ENCODE data around the gene IER3.
A peak's percentile ranks its signal among the peaks of the same experiment; 100 is the strongest.
"Not testable (repeated sequence)": the region's sequence is repeated elsewhere in the genome, so short reads cannot be mapped to it uniquely, and the experiment has no call there.

IER3 gene

DNA sequence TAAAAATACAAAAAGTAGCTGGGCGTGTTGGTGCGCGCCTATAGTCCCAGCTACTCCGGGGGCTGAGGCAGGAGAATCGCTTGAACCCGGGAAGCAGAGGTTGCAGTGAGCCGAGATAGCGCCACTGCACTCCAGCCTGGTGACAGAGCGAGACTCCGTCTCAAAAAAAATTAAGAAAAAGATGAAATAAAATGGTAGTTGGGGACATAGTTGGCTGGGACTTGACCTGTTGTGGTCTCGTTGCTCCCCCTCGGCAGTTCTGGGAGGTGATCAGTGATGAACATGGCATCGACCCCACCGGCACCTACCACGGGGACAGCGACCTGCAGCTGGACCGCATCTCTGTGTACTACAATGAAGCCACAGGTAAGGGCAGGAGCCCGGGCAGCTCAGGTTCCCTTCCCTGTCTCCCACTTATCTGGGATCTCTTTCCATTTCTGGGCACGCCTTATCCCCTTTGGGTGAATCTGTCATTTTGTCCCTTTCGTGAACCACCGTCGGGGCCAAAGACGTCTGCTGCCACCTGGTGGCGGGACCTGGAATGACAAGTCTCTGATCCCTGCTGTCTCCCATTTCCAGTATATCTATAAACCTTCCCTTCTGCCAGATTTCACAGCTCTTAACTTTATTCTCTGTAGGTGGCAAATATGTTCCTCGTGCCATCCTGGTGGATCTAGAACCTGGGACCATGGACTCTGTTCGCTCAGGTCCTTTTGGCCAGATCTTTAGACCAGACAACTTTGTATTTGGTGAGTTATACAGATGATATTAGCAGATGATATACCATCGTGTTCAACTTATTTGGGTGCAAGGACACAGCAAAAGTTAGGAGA lies 21.9 kb downstream of the IER3 start:
- peak; percentile 68 for DNase-seq

DNA sequence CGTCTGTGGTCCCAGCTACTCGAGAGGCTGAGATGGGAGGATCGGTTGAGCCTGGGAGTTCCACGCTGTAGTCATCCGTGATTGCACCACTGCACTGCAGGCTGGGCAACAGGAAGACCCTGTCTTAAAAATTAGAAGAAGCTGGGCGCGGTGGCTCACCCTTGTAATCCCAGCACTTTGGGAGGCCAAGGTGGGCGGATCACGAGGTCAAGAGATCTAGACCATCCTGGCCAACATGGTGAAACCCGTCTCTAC lies 22.4 kb downstream of the IER3 start:
- not testable (repeated sequence) for DNase-seq

DNA sequence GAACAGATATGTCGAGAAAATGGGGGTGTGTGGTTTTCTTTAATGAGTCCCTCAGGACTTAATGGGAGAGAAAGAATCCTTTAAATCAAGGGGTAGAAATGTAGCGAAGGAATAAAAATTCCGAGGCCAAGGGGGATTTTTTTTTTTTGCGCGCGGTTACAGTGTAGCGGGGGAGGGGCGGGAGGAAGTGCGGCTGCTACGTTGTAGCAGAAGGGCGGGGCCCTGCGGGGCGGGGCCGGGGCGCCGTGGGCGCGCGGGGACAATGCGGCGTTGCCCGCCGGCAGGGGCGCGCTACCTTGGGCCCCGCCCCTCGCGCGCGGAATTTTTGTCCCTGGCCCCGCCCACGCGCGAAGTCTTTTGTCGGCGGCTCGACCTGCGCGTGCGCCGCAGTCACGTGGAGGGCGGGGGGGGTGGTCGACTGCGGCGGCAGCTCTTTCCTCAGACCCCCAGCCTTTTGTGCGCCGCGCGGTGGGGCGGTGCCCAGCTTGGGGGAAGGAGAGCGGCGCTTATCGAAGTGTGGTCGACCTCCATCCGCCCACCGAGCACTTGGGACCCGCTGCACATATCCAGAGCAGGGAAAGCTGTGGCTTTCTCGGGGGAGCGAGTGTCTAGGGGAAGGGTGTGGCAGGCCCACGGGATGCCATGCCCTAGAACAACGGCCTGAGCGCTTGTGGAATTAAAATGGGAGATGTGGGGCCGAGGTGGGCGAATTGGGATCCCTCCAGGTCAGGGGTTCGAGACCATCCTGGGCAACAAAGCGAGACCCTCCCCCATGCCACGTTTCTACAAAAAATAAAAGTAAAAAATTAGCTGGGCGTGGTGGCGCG lies 22.9 kb downstream of the IER3 start:
- peak; percentile 72 for DNase-seq

DNA sequence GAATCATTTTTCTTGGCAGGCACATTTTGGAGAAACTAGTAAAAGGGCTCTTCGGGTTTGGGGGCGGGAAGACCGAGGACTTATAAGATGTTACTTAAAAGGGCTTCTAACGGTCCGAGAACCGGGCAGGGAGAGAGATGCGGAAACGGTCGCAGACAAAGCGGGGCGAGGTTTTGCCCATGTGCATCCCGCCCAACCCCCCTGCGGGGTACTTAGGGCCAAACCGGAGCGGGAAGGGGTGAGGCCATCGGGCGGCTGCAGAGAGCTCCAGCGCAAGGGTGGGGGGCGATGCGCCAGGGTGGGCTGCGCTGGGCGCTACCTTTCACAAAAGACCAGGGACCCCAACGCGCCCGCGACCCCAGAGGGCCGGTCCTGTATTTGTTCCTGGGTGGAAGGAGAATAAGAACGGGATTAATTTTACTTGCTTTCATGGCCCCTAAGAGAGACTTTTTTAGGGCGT lies 23.6 kb downstream of the IER3 start:
- DNase-seq: no peak

DNA sequence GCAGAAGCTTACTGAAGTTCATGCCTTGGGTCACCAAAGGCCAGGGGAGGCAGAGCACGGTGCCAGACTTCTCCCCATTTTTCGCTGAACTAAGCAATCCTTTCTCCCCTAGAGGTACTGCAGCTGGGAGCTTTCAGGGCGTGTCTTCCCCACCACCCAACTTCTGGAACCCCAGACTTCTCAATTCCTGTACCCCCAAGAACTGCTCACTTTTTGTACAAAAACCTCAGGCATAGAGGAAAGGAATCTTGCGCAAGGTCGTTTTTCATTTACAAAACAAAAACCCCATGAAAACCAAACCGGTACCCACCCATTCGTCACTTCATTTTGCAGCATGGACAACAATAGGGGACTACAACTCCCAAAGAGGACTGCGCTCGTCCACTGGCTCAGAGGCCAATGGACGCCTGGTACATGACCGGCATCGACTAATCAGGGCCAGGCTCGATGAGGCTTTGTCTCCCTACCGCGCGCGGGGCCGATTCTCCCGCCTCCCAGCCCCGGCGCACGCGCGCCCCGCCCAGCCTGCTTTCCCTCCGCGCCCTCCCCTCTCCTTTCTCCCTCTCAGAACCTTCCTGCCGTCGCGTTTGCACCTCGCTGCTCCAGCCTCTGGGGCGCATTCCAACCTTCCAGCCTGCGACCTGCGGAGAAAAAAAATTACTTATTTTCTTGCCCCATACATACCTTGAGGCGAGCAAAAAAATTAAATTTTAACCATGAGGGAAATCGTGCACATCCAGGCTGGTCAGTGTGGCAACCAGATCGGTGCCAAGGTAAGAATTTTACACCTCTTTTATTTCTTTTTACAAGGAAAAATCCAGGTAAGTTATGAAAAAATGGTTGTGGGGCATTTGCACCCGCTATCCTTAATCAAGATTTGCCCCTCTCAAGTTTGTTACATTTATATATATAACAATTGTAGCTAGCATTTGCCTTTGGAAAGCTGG lies 24.3 kb downstream of the IER3 start, which contains the start of gene TUBB:
Gene TUBB (plus strand): TSS at position 562 of the 947 bp plus-strand sequence. CDS start 155 bp downstream, at position 717.
- peak; percentile 95 for DNase-seq

DNA sequence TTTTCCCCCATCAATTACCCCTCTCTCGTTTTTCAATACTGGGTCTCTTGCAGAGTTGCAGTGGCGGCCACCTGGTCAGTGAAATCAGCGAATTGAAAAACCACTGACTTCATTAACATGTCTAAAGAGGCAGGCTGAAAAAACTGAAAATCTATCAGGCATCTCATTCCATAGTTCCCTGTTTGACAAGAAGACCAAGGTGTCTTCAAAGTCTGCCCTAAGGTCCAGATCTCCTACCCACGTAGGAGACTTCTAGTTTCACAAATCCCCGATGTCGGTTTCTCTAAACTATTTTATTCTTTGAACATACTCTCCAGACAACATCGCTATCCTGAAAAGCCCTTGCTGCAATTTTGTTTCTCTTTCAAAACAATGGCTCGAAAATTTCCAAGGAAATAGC lies 25.0 kb downstream of the IER3 start:
- no peak for DNase-seq

DNA sequence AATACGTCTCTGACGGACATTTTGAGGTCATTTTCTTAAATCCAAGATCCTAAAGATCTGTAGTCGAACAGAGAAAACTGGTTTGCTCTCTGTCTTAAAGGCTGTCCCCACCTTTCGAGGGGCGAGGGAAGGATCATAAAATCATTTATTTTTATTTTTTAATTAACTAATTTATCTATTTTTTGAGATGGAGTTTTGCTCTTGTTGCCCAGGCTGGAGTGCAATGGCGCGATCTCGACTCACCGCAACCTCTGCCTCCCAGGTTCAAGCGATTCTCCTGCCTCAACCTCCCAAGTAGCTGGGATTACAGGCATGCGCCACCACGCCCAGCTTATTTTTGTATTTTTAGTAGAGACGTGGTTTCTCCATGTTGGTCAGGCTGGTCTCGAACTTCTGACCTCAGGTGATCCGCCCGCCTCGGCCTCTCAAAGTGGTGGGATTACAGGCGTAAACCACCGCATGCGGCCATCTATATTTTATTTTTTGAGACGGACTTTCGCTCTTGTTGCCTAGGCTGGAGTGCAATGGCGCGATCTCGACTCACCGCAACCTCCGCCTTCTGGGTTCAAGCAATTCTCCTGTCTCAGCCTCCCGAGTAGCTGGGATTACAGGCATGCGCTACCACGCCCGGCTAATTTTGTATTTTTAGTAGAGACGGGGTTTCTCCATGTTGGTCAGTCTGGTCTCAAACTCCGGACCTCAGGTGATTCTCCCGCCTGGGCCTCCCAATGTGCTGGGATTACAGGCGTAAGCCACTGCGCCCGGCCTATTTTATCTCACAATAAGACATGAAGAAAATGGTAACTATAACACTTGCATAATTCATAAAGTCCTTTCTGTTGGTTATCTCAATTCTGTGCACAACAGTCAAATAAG lies 26.3 kb downstream of the IER3 start:
- DNase-seq: not testable (repeated sequence)

DNA sequence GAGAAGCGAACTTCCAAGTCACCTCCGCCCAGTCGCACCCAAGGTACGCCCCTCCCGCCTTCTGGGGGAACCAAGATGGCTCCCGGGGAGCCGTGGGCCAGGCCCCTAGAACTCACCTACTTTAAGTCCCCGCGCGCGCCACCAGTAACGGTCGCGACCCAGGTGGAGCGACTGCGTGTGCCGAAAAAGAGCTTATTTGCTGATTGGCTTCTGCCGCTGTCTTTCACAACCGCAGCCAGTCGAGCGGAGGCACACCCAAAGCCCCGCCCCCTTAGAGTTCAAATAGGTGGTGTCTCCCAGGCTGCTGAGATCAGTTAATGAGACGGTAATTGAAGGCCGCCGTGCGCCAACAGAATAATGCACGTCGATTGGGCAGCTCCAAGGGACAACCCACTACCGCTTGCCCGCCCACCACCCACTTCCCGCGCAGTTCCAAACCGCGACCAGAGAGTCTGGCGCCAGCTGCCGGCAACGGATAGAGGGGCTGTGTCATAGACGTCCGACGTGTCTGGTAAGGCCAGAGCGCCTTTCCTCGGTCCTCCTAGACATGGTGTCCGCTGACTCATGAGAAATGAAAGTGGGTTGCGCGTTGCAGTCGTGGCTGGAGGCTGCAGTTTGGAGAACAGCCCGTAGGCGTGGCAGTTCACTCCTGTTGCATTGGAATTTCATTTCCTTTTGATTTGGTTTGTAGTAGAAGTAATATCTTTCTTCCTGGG lies 27.1 kb downstream of the IER3 start, which contains the start of gene MDC1:
Gene MDC1 (minus strand): TSS at position 153 of the 716 bp plus-strand sequence. CDS start 2,106 bp downstream, outside the sequence.
- DNase-seq: peak; percentile 98

DNA sequence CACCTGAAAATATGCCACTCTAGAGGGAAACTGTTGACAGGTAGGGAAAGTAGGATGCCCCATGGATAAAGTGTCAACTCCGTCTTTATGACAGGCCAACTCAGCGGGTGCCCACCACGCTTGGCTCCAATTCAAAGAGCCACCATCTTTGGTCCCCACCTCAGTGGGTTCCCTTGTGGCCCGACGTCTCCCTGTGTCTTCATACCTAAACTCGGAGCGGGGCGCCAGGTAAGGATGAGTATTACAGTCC lies 27.5 kb downstream of the IER3 start:
- no peak for DNase-seq

DNA sequence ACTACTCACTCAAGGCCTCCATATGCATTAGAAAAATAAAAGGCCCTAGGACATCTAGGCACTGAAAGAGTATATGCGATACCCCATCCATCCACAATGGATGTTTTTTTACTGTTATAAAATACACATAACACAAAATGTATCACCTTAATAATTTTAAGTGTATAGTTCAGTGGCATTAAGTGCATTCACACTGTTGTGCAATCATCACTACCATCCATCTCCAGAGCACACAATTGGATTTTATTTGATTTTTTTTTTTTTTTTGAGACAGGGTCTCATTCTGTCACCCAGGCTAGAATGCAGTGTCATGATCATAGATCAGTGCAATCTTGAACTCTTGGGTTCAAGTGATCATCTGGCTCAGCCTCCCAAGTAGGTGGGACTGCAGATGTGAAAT lies 30.1 kb downstream of the IER3 start:
- DNase-seq: no peak

DNA sequence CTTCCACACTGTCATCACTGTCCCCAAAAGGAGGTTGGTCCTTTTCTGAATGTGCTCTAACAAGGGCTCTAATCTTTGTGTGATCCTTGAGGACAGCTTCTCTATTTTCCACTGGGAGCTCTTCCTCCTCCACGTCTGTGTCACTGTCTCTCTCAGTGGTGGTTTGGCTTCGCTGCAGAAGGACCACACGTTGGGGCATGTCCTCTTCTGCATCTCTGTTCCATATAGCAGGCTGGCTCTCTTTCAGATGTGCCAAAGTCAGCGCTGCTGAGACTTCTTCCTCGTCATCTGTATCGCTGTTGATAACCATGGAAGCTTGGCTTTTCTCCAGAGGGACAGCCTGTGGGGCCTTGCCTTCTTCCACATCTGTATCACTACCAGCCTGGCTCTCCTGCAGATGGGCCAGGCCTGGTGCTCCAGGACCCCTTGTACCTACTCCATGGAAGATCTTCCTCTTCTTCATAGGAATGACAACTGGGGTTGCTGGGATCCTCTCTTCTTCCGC lies 31.9 kb downstream of the IER3 start:
- no peak for DNase-seq

DNA sequence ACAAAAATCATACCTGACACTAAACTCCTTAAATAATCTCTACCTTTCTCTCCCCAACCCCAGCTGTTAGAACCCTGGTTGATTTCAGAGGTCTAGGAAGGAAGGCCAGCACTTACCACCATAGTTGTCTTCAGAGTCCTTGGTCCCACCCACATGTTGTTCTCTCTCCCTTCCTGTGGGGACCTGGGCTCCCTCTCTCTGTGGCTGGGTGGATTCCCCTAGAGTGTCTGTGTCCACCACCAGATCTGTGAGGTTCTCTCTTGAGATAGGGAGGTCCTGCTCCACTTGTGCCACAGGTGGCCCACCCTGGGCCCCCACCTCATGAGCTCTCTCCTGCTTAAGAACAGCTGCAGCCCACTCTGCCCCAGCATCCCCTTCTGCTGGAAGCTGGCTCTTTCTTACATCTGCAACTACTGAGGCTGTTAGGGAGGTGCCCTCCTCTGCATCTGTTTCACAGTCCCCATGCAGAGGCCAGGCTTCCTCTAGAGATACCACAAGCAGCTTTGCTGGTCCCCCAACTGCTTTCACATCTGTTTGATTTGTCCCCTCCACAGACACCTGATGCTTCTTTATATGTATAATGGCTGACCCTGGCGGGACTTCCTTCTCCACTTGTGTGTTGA lies 32.5 kb downstream of the IER3 start:
- no peak for DNase-seq

DNA sequence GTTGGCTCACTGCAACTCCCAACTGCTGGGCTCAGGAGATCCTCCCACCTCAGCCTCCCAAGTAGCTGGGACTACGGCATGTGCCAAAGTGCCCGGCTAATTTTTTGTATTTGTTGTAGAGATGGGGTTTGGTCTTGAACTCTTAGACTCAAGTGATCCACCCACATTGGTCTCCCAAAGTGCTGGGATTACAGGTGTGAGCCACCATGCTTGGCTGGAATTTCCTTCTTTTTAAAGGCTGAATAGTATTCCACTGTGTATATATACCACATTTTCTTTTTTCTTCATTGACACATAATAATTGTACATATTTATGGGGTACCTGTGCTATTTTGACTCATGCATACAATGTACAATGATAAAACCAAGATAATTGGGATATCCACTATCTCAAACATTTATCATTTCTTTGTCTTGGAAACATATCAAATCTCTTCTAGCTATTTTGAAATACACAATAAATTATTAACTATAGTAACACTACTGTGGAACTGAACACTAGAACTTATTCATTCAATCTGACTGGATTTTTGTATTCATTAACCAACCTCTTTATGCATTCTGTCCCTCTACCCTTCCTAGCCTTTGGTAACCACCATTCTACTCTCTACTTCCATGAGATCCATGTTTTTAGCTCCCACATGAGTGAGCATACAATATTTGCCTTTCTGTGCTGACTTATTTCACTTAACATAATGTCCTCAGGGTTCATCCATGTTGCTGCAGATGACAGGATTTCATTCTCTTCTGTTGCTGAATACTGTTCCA lies 35.1 kb downstream of the IER3 start:
- no peak for DNase-seq

DNA sequence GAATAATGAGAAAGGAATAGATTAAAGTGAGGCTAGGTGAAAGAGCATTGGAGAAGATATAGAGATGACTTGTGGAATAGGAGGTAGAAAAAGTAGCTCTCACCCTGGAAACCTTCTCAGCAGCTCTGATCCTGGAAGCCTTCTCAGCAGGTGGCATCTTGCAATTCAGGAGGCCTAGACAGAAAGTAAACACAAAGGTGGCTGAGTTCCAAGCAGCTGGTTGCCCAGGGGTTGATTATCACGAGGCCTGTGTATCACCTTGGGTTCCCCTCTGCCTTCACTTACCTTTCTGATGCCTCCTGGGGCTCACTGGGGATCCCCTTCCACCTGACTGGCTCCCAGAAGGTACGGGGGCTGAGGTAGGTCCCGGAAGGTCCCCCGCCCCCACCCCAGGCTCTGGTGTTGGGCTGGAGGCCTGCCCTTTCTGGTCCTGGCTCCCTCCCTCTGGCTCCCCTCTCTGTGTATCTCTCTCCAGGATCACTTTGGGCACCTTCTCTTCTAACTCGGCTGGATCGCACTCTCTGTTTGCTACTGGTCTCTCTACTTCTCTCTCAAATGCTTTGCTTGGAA lies 37.0 kb downstream of the IER3 start:
- DNase-seq: no peak

DNA sequence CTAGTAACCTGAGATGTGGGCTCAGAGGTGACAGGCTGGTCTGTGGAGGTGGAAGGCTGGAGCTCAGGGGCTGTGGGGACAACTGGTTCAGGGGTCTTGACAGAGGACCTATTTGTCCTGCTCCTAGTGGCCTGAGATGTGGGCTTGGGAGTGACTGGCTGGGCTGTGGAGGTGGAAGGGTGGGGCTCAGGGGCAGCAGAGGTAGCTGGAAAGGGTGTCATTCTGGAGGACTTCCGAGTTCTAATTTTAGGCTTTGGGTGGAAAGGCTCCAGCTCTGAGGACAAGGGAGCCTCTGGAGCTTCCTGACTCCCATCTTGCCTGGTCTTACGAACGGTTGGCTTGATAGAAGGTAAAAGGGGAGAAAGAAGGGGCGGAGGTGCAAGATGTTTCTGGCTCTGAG lies 38.7 kb downstream of the IER3 start:
- no peak for DNase-seq

DNA sequence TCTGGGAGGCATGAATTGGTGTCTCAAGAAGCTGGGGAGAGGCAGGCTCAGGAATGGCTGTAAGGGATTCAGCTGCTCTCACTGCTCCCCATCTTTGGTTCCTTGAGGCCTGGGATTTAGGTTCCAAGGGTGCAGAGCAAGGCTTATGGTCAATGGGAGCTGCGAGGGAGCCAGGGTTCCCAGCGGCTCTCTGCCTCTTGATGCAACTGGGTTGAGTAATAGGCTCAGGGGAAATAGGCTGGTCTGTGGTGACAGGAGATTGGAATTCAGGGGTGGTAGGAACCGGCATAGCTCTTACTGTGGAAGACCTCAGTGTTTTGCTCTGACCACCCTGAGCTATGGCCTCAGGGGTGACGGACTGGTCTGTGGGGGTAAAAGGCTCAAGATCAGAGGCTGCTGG lies 40.5 kb downstream of the IER3 start:
- DNase-seq: no peak

DNA sequence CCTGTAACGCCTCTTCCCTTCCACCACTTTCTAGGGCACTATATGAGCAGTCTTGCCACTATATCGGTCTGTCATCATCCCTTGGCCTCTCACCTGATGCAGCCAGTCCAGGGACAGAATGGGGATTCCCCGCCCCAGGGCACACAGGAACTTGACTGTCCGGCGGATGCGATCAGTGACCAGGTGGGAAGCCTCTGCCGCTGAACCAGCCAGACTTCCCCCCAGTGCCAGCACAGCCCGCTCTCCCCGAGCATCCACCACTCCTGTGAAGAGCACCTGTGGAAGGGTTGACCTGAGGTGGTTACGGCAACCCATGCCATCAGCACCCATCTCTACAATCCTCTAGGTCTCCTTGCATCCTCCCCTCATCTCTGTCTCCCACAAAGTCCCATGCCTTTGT lies 41.3 kb downstream of the IER3 start:
- no peak for DNase-seq

DNA sequence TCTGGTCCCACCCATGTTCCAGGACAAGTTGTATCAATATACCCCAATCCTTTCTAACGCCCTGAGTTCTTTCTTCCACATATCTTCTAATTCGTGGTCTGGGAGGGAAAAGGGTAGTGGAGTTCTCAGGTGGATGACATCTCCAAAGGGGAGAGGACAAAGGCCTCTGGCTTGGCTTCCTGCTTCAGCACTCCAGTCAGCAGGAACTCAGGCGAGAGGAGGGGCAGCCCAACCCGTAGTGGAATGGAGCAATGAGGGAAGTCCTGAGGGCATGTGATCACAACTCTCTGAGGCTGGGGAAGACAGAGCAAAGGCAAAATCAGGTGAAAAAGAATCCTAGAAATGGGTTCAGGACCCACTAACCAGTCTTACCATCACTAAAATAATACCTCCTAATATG lies 44.0 kb downstream of the IER3 start:
- DNase-seq: no peak

DNA sequence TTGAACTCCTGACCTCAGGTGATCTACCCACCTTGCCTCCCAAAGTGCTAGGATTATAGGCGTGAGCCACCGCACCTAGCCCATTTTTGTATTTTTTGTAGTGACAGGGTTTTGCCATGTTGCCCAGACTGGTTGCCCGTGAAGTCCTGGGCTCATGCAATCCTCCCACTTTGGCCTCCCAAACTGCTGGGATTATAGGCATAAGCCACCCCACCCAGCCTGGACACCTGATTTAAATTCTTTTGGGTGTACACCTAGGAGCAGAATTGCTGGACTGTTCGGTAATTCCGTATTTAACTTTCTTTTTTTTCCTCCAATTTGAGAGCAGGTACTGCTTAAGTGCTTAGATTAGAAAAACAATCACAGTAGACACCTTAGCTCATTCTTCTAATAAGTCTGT lies 47.9 kb downstream of the IER3 start:
- no peak for DNase-seq

All from NCI-H1694 (cell line).